ENCODE measurements around the gene GNAS-AS1.

The GNAS-AS1 gene

DNA sequence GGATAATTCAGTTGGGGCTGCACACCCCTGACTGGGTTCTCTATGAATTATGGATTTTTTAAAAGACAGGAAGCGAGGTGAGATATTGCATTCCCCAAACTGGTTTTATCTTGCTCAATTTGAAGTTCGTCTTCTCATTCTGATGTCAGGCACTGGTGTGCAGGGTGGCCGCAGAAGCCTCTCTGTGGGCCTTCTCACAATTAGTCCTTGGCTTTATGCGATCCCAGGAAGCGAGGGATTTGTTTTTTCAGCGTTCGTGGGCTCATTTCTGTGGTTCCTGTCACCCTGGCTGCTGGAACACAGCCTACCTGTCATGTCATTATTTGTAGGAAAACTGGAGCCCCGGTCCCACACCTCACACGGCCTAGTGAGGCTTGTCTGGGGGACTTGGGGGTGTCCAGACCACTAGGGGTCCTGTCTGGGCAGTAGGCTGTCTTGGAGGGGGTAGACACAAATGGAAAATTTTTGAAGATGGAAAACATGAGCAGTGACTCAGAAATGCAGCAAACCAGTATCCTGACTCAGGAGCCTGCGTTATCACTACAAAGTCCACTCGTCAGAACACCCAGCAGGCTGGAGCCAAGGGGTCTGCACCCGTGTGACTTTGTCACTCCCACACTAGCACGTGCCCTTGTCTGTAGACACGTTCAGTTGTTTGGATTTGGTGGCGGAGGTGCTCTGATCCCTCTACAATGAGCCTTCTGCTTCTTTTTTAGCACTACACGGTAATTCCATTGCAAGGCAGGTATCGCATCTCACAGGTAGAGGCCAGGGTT is 42.2 kb downstream of the GNAS-AS1 start:
- DNase-seq (ENCODE audit: low read depth): no peak

DNA sequence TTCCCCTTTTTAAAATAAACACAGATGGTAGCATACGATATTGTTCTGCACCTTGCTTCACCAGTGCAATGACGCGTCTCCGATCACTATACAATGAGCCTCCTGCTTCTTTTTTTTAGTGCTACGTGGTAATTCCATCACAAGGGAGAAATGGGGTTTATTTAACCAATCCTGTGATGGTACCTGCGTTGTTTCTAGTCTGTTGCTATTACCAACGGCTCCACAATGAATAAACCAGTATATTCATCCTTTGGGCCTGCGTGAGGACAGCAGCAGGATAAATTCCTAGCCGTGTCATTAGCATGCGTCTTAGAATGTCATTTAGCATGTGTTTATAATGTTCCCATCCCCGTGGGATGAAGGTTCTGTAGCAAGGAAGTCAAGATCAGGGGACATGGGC is 42.9 kb downstream of the GNAS-AS1 start:
- no peak for DNase-seq (ENCODE audit: low read depth)

DNA sequence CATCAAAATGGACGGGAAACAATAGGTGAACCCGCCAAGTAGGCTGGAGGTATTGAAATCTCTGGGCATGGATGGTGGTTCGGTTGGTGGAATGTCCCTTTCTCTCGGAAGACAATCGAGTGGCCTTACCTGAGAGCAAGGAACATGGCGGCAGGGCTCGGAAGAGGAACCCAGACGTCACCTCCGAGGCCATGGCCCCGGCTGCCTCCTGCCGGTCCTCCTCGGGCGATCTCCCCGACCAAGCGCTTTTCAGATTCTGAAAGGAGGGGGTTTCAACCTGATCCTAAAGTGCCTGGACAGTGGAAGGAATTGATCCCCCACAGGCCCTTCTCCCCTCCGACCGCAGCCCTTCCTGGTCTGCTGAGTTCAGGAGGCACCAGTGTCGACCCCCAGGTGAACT is 47.2 kb downstream of the GNAS-AS1 start:
- DNase-seq (ENCODE audit: low read depth): no peak

DNA sequence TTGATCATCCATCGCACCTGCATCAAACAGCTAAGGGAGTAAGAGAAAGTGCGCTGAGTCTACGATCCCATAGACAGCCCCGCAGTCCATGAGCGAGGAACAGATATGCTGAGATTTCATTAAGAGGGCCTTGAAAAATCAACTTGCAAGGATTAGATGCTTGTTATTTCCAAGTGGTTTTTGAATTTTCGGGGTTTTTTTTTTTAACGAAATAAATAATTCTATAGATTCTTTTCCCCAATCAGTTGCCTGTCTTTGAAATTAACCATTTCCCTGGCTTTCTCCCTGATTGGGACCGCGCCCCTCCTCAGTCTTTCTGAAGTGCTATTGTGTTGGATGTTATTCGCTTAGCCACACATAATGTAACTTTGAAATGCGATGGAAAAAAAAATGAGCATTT is 48.6 kb downstream of the GNAS-AS1 start:
- DNase-seq (ENCODE audit: low read depth): no peak

DNA sequence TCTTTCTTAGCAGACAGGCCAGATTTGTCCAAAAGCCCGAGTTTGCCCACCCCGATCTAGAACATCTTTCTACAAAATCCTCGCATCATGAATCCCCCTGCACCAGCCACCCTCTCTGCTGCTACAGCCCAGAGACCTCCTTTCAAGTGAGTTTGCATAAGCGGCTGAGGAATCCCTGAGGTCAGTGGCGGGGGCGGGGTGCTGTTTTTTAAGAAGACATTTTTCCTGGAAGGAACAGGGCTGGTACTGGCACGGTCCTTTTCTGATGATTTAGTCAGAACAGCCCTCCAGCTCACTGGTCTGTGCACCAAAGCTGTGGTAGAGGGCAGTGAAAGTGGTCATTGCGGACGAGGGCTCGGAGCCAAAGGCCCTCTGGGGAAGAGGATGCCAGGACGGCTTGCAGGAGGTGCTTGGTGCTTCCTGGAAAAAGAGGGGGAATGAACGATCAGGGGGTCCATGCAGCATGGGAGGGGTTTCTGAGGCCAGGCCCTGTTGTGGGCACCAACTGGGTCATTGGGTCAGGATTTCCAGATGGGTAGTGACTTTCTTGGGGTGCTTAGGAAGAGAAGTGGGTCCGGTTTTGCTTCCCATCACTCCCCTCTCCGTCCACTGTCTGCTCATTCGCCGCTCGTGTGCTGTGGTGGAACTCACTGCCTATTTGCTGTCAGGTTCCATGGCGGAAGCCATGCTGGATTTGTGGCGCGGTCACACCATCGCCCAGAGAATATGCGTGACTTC is 50.4 kb downstream of the GNAS-AS1 start:
- DNase-seq (ENCODE audit: low read depth): no peak

DNA sequence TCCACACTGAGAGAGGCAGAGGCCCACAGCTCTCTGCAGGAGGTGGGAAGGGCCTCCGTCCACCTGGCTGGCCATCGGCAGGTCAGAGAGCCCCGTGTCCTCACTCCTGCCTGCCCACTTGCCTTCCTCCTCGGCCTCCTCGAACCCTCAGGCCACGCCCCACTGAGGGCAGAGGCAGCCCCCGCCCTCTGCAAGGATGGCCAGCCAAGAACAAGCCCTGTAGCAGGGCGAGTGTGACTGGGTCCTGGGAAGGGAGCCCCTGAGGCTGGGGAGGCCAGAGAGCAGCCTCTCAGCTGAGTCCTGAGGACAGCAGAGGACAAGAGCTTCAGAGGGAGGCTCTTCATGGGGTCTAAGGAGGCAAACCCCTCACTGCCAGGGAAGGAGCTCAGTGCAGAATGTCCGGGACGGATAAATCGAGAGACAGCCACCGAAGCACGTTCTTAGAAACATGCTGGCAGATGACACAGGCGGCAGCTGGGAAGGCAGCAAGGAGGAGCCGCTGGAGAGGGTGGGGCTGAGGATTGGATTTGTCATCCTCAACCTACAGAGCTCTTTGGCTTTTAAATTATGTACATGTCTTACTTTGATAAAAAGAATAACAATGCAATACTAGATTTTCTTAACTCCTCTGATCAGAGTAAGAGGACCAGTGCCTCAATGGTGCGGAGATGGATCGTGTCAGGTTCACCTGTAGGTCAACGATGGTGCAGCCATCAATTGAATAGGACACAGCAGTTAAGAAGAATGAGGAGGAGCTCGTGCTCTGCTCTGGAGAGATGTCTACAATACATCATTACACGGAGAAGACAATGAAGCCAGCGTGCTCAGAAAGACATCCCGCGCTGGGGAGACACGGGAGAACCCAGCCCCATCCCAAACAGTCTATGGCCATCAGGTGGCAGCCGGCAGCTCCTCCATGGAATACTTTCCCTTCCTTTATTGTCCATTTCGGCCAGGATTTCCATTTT is 53.0 kb downstream of the GNAS-AS1 start:
- DNase-seq (ENCODE audit: low read depth): no peak

DNA sequence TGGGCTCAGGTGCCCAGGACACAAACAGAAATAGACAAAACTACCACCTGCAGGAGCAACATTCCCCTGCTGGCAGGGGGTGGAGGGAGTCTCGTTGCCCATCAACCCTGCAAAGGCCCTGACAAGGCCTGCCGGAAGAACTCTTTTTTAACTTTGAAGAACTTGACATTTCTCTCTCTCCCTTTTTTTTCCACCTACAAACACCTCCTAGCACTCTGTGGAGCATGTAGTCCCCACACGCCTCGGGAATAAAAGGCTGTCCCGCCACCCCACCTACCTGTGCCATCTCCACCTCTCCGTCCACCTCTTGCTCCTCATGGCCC is 54.8 kb downstream of the GNAS-AS1 start:
- DNase-seq (ENCODE audit: low read depth): no peak

DNA sequence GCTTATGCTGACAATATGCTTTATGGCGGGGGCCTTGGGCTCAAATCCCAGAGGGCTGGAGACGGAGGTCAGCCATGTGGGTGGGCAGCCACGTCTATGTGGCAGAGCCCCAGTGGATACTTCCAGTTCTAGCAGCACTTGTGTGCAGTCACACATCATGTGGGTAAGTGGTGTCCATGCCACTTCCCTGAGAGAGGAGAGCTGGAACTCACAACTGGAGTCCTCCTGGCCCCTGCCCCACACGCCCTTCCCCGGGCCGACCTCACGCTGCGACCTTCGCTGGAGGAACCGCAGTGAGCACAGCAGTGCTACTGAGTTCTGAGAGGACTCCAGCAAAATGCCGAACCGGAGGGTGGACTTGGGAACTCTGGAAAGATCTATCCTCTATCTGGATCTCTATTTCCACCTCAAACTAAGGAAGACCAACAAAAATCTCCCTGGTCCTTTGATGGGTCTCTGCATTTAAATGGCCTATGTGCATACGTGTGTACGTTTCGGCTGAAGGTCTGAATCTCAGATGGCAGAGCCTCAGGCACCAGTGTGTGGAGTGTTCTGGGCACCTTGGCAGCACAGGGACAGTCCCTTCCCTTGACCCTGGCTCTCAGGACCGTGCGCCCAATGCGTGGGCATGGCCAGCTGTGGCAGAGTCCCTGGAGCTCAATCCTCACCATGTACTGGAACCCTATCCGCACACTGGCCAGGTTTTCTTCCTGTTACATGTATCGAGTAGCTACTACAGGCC is 55.4 kb downstream of the GNAS-AS1 start:
- no peak for DNase-seq (ENCODE audit: low read depth)

DNA sequence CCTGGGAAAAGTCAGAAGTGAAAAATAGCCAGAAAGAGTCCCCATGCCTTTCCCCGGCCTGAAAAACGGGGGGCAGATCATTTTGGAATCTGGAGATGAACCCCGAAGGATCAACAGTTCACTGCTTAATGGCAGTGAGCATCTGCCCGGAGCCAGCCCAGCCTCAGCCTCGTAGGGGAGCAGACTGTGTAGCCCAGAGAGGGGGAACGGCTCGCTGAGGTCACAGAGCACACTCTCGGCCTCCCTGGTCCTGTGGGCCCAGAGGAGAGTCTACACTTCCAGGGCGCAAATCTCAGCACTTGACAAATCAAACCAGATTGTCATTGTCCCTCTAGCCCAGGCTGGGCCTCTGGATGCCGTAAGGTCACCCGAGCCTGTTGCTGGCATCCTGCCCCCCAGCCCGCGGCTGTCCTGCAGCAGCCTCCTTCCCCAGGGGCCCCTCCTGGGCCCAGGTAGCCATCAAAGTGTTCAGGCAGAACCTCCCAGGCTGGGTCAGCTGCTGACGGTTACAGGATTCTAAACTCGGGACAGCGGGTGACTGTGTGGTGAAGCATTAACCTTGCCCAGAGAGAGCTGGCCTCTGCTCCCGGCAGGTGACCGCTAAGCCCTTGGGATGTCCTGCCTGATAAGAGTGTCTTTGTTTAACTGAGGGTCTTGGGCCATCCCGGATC is 56.1 kb downstream of the GNAS-AS1 start:
- no peak for DNase-seq (ENCODE audit: low read depth)

DNA sequence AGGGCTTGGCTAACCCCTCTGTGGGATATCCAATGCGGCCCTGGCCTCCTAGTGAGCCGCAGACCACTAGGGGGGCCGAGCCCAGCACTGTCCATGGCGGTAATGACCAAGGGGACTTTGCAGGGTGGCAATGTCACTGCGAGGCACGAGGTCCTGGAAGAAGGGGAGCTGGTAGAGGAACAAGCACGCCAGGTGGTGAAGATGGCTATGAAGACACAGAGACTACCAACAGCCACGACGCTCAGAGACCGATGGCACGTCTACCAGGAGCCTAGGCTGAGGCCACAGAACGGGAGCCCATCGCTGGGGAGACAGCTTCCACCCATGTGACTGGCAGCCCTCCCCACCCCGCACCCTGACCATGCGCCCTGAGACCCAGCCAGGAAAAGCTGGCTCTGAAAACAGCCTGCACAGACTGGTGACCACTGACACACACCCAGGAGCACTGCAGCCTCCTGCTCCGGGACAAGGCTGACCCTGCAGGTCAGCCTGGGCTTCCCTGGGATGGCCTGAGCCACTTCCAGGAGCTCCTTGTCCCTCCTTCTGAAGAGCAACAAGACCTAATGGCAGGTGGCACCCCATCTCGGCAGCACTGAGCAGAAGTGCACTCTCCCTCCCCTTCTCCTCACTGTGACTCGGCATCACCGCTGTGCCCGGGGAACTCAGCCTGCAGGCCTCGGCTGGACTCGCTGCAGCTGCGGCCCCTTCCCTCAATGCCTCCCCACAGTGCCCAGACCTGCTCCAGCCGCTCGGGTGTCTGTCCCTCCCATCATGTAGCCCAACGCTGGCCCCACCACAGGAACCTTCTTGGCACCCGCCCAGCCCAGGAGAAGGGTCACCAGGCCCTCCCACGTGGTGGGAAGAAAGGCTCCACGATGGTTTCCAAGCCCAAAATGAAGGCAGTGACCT is 56.9 kb downstream of the GNAS-AS1 start:
- no peak for DNase-seq (ENCODE audit: low read depth)

DNA sequence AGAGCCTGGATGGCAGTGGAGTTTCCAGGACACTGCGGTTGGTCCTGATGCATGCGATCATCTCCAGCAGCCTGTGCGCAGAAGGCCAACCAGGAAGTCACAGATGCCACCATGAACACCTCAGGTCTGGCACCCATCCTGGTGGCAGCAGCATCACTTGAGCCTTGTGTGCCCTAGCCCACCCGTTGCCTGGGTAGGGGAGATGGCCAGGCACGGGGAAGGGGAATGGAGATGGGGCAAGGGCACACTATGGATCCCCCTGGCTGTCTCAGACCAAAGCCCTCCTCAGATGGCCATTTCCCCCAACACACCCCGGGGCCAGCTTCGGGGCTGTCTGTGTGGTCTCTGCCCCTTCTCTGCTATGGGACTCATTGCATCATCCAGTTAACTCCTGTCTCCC is 58.3 kb downstream of the GNAS-AS1 start:
- no peak for DNase-seq (ENCODE audit: low read depth)

DNA sequence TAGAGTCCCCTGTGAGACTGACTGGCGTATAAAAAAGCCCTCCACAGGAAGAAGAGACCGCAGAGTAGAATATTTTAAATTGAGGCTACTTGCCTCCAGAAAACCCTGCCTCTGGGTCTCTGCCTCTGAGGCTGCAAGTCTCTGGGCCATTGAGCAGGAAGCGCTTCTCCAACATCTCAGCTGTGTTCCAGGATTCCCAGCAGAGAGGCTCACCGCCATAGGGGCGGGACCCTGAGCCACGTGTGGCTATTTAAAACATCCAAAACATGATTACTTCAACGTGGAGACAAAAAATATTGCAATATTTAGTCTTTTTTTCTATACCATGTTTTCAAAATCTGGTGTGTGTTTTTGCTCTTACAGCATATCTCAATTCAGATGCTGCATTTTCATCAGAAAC is 59.4 kb downstream of the GNAS-AS1 start:
- no peak for DNase-seq (ENCODE audit: low read depth)

DNA sequence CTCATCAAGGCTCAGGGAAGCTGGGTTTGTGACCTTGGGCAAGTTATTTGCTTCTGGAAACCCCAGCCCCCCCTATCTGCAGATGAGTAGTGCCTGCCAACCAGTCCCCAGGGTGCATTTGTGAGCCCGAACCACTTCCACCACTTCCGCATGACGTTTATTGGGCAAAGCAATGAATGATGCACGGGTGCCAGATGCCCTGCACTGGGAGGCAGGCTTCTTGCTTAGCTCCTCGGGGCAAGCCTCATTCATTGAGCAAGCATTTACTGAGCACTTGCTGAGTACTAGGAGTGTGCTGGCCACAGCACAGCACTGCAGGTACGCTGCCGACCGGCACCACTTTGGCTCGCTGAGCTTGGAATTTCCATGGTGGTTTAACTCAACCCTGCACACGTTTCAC is 60.2 kb downstream of the GNAS-AS1 start:
- no peak for DNase-seq (ENCODE audit: low read depth)

DNA sequence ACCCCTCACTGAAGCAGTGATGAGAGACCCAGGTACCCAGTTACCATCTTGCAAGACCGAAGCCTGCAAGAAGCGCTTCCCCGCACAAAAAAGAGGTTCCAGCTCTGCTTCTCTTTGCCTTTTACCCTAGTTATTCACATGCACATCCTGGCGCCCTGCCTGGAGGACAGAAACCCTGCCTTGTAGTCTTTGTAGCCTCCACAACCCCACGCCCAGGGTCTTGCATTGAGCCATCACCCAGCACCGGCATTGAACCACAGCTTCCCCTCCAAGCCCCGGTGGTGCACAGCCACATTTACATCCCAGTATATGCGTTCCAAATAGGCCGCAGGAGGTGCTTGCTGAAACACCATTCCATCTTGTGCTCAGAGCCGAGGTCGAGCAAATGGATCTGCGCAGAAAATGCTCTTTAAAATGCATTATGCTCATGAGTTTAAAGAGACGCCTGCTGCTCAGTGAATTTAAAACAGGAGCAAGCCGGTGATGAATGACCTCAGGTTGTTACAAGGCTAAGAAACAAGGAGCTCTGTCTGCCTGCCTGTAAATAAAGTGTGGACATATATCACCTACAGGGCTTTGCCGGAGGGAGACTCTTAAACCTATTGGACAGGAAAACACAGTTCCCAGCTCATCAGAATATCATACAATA is 61.7 kb downstream of the GNAS-AS1 start:
- DNase-seq (ENCODE audit: low read depth): no peak

DNA sequence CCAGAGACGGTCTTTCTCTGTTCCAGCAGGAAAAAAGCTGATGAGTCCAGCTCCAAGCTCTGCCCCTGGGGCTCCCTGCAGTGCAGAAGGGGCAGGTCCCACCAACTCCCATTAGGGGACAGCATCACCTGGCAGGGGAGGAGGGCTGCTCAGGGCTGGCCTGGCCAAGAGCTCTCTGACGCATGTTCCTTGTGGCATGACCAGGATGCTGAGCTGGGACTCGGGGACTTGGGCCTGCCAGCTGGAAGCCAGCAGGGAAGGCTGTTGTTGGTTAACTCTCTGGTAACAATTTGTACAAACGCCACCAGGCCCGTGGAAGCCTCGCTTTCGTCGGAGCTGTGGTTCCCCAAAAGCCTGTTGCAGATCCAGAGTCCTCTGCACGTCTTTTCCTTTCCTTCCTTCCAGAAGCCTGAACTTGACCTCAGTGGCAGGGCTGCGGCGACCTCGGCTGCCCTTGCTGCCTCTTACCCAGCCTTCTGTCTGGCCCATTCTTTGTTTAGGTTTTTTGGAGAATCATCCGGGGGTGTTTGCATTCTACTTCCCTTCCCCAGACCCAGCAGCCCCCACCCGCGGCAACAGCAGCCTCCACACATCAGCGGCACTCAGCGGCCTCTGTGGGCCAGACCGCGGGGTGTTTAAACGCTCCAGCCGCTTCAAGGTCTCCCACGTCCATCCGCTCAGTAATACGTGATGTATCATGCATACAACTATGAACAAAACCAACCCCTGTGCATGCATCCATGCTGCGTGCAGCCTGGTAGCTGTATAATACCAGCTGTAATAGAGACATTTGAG is 63.3 kb downstream of the GNAS-AS1 start:
- DNase-seq (ENCODE audit: low read depth): no peak

DNA sequence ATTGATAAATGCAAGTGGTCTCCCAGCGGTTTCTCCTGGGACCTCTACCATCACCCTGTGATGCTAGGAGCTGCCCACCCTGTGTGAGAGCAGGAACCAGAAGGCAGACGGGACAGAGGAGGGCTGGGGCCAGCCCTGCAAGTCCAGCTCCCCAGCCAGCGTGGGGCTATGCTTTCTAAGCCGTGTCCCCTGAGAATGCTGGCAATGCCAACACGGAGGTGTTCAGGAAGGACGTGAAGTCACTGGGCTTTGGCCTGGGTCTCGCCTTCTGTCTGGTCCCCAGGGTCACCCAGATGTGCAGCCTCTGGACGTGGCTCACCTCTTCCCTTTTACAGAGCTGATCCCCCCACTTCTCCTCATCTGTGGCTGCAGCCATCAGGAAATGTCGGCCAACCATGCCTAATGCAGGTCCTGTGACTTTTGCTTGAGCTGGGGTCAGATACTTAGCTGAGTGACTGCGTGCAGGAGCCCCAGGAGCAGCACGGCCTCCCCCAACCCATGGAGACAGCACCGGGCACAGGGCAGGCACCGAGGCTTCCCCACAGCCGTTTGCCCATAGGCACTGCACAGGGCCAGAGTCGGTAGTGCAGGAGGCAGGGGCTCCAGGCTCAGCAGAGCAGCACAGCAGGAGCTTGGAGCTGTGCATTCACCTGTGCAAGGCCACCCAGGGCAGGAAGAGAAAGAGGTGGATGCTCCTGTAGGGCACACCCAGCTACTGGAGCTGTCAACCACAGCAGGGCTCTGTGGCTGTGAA is 66.2 kb downstream of the GNAS-AS1 start:
- DNase-seq (ENCODE audit: low read depth): no peak

DNA sequence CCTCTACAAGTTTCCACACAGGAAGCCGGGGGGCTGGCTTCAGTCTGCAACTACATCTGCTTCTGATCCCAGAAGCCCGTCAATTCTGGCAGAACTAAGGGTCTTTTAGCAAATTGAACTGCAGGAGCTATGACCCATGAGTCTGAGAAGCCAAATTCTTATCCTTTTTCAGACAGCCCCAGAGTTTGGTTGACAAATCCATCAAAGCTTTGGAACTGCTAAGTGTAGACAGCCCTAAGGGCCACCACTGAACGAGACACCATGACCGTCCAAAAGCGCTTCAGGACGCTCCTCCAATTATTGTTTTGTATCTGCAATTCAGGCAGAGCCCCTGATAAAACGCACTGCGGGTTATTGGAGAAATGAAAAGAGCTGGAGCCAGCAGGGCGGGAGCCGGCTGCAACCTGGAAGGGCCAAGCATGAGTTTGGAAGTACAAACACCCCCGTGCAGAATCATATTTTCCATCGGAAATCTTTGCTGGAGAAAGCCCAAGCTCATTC is 67.1 kb downstream of the GNAS-AS1 start:
- no peak for DNase-seq (ENCODE audit: low read depth)

DNA sequence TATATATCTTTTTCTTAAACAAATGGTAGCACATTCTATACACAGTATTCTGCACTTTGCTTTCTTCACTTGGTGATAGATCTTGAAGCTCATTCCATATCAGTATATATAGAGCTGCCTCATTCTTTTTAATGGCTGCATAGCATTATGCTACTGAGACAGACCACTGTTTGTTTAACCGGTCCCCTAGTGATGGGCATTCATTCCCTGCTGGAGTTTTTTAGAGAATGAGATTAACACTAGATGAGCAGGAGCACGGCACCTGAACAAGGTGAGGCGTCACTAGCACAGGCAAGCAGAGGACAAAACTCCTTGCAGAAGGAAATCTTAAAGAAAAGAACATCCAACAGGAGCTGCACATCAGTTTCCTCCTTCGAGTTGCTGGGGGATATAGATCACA is 69.6 kb downstream of the GNAS-AS1 start:
- no peak for DNase-seq (ENCODE audit: low read depth)

All from stimulated activated CD8-positive, alpha-beta memory T cell treated with anti-CD3 and anti-CD28 coated beads, Interleukin-15, amount 100 ng/mL, for 24 hours (primary cell).